NCI-H1417 (cell line): Measurements from ENCODE around the gene CCDC87.

ENCODE experiments used
- DNase-seq, 3 experiments: peaks; one replicate each; lab custom pipeline; 2025; lab: John Stamatoyannopoulos, UW

The CCDC87 gene

DNA sequence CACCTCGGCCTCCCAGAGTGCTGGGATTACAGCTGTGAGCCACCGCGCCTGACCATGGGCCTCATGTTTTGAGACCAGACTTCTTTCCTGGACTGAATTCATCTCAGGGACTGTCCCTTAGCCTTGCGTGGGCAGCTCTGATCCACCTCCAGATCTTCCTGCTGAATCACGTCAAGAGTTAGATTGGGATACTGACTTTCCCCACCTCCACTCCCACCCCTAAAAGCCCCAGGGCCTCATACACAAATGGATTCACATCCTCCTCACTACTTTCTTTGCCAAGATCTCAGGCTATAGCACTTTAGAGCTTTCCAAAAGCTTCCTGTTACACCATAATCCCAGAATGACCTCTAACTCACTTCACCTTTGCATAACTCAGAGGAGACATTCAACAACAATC is 12.1 kb downstream of the CCDC87 start:
- DNase-seq = no peak

DNA sequence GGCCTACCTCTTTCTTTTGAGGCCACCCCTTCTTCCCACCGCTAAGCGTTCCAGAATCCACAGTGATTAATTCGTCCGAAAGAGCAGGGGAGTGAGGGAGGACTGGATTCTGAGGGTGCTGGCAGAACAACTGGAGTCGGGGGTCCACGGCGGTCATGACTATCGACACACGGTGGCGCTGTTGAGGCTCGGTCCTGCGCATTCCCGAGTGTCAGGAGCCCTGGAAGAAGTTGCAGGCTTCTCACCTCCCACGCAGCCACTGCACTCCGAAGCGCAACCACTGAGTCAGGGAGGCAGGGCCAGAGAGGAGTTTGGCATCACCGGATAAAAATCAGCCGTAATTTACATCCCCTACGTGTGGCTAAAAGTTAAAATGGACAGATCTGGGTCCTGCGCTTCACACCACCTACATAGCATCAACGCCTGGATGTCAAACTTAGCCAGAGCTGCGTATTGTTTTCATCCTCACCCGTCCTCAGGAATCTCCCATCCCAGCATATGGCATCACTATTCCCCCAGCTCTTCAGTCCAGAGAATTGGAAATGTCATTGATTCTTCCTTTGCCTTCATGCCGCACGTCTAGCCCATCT is 13.8 kb downstream of the CCDC87 start:
- DNase-seq = peak; percentile 22 to 68 (median 57)

GRCh38 chr11:66570850-66571180 is 22.0 kb downstream of the CCDC87 start:
- no peak for DNase-seq

DNA sequence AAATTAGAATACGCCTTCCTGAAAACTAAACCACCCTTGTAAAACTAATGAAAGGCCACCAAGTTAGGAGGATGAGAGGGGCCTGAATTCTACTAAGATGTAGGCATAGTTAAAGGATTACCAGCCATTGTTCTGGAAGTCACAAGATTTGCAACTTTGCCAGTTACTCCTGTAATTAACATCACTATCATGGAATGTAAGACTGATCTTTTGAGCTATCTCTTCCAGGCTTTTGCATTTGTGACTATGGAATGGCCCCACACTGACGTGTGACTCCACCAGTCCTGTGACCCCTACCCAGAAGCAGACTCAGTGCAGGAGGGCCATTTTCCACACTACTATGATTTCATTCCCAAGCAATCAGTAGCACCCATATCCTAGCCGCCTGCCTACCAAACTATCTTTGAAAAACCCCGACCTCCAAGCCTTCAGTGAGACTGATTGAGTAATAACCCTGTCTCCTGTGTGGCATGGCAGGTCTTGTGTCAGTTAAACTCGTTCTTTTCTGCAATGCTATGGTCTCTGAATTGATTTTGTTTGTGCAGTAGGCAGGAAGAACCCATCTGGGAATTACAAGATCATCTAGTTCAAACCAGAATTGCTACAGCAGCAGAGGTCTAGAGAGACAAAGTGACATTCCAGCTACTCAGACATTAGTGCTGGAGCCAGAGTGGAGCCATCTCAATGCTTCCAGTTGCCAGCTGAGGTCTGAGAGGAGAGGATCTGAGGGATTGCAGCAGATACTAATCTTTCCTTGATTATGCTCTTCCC is 22.6 kb downstream of the CCDC87 start:
- DNase-seq = no peak

- no peak for DNase-seq
Measured at GRCh38 chr11:66569076-66569475, 23.8 kb downstream of the CCDC87 start.

- peak; percentile 87 to 98 (median 97) for DNase-seq
Measured at GRCh38 chr11:66568124-66568916, 24.5 kb downstream of the CCDC87 start, which contains the start of gene CTSF. Gene CTSF, minus strand, starts transcription at chr11:66568606. Its CDS starts 120 bp downstream, at chr11:66568486.

DNA sequence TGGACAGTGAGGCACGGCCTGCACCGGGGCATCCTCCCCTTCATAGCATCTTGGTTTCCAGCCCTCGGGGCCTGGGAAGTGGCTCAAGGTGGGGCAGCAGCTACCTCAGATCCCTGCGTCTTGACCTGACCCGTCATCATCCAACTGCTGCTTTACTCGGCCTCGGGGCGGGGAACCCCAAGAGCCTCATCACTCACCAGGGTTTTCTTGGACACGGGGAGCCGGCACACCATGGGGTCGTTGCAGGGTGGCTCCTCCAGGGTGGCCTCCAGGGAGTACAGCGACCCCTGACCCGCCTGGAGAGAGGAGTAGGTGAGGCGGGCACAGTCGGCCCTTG is 25.1 kb downstream of the CCDC87 start:
- DNase-seq = no peak

- no peak for DNase-seq
Measured at GRCh38 chr11:66566221-66566620, 26.6 kb downstream of the CCDC87 start.

GRCh38 chr11:66564984-66565383 is 27.9 kb downstream of the CCDC87 start:
- no peak for DNase-seq

- no peak for DNase-seq
Measured at GRCh38 chr11:66564538-66564937, 28.3 kb downstream of the CCDC87 start.

DNA sequence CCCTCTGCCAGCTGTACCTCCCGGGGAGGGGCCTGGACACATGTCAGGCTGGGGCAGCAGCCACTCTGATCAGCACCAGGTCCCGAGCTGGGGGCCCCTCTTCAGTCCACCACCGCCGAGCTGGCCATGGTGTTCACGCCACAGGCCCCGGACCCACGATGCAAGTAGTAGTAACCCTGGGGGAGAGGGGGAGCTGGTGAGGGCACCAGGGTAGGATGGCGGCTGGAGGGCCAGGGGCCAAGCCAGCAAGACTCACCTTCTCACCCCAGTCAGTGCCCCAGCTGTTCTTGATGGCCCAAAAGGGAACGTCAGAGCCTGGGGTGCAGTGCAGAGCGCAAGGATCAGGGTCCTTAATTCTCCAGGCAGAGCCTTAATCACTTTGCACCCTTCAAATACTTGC is 29.0 kb downstream of the CCDC87 start:
- DNase-seq = no peak

DNA sequence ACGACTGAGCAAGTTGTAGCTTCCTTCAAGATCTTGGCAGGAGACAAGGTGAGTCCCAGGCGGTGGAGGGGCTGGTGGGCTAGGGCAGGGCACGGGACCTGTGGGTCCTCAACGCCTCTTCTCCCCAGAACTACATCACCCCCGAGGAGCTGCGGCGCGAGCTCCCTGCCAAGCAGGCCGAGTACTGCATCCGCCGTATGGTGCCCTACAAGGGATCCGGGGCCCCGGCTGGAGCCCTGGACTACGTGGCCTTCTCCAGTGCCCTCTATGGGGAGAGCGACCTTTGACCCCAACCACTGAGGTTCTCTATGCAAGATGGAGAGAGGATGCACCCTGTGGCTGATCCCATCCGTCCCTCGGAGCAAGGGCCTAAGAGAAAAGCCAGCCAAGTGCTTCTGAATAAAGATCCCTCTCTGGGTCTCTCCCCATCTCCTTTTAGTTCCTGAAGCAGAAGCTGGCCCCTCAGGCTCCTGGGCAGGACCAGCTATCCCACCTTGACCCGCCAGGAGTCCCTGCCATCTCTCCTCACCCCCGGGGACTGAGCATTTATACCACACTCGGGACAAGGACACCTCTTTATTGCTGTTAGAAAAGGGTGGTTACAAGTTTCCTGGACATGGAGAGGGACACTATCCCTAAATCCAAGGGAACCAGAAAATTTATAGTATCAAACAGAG is 29.8 kb downstream of the CCDC87 start:
- no peak for DNase-seq

- no peak for DNase-seq
Measured at GRCh38 chr11:66562275-66562674, 30.6 kb downstream of the CCDC87 start.

DNA sequence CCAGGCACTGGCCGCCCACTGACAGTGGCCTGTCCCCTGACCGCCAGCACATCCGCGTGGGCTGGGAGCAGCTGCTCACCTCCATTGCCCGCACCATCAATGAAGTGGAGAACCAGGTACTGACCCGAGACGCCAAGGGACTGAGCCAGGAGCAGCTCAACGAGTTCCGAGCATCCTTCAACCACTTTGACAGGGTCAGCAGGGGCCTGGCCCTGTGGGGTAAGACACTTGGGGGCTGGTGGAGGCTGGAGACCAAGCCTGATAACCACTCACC is 31.0 kb downstream of the CCDC87 start:
- DNase-seq = no peak

GRCh38 chr11:66561178-66561974 is 31.5 kb downstream of the CCDC87 start:
- no peak for DNase-seq

DNA sequence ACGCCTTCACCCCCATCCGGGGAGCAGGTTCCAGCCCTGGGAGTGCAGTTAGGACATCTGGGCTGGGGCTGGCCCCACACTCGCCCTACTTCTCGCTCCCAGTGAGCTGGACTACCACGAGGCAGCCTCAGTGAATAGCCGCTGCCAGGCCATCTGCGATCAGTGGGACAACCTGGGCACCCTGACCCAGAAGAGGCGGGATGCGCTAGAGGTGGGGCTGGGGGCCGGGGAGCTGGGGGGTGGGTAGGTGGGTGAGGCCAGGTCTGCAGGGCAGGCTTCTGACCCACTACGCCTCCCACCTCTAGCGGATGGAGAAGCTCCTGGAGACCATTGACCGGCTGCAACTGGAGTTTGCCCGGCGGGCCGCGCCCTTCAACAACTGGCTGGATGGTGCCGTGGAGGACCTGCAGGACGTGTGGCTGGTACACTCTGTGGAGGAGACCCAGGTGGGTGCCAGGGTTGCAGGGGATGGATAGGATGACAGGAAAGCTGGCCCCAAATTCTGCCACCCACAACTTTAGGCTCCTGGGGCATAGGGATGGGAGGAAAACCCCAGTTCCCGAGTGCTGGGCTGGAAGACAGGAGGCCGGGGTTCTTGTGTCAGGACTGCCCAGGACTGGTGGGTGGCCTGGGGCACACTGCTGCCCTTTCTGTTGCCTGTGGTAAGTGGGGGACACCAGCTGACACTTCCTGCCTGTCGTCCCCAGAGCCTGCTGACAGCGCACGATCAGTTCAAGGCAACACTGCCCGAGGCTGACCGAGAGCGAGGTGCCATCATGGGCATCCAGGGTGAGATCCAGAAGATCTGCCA is 32.8 kb downstream of the CCDC87 start:
- no peak for DNase-seq

DNA sequence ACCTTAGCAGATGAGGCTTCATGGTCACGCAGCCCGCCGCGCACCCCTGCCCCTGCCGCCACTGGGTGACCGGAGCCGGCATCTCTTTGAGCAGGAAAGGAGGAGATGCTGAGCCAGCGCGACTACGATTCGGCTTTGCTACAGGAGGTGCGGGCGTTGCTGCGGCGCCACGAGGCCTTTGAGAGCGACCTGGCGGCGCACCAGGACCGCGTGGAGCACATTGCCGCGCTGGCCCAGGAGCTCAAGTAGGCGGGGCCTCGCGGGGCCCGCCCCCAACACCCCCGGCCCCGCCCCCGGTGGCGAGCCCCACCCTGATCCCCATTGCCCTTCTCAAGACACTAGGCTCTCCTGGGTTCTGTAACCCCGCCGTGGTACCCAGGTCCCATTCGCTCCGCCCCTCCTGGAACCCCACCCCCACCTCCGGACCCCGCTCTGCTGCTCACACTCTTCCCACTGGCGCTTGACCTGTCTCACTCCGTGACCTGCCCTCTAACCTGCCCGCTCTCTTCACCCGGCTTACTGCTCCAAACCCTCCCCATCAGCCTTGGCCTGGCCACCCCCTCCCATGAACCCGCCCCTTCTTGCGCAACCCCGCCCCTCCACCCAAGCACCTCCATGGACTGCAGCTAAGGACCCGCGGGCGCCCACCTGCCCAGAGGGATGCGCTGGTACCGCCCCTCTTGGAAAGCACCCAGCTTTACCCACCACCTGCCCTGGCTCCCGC is 33.6 kb downstream of the CCDC87 start:
- DNase-seq = peak in 2 of 3 experiments; percentile 66 to 69

- DNase-seq = no peak
Measured at GRCh38 chr11:66557733-66558326, 35.0 kb downstream of the CCDC87 start.

DNA sequence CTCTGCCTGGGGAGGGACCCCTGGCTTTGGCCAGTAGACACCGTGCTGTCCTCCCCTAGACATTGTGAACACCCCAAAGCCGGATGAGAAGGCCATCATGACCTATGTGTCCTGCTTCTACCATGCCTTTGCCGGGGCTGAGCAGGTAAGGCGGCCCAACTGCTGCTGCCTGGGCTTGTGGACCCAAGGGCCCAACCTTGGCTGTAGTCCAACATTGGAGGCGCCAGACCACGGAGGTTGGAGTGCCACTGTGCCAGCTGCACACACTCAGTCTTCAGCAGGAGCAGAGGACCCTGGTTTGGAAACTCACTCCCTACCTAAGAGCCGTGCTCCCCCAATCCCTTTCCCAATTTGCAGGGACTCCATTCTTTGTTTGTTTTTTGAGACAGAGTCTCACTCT is 36.8 kb downstream of the CCDC87 start:
- peak in 2 of 3 experiments; percentile 15 to 62 for DNase-seq

GRCh38 chr11:66555416-66555815 is 37.4 kb downstream of the CCDC87 start:
- no peak for DNase-seq
